GM23338 (cell line): ENCODE results near the gene PICALM. TPM values are rescaled to one million over a fixed set of nuclear protein-coding genes. Genes with fewer than 3 reads are reported as not detected.

ENCODE experiments used
- ATAC-seq: fragments of 200-7000 bp; cut with Tn5 transposase; 3 replicates; pipeline ENCODE4 v1.9.1; 2020
- DNase-seq: peaks from one replicate; pipeline ENCODE4 v3.0.0-alpha.2; 2015; ENCODE audit warnings: low spot score
- H2AFZ ChIP-seq: fragments of 200-600 bp; sonication (generic); 2 replicates; pipeline ENCODE4 v1.8.0; 2016; ENCODE audit warnings: antibody characterized with exemption, mild to moderate bottlenecking, moderate library complexity
- H3F3A ChIP-seq: fragments of 200-600 bp; sonication (generic); replicated peaks from 2 replicates; pipeline ENCODE4 v1.8.0; 2017; ENCODE audit warnings: antibody characterized with exemption, mixed run types, low read depth
- H3K27ac ChIP-seq: fragments of 200-600 bp; sonication (generic); 2 replicates; pipeline ENCODE4 v1.6.1; 2016; ENCODE audit warnings: low read depth
- H3K27me3 ChIP-seq: fragments of 200-600 bp; sonication (generic); 2 replicates; pipeline ENCODE4 v1.8.0; 2016; ENCODE audit warnings: mild to moderate bottlenecking, mixed run types, moderate library complexity; ENCODE audit not compliant: insufficient read depth
- H3K36me3 ChIP-seq: fragments of 200-600 bp; sonication (generic); 2 replicates; pipeline ENCODE4 v1.8.0; 2016; ENCODE audit warnings: mild to moderate bottlenecking; ENCODE audit not compliant: insufficient read depth
- H3K4me1 ChIP-seq: fragments of 200-600 bp; sonication (generic); 2 replicates; pipeline ENCODE4 v1.8.0; 2016; ENCODE audit warnings: mild to moderate bottlenecking, moderate library complexity; ENCODE audit not compliant: insufficient read depth
- H3K4me2 ChIP-seq: fragments of 200-600 bp; sonication (generic); 2 replicates; pipeline ENCODE4 v1.7.1; 2017; ENCODE audit warnings: mixed run types
- H3K4me3 ChIP-seq: fragments of 200-600 bp; sonication (generic); 2 replicates; pipeline ENCODE4 v1.6.1; 2016; ENCODE audit warnings: mixed run types
- H3K79me2 ChIP-seq: fragments of 200-600 bp; sonication (generic); replicated peaks from 2 replicates; pipeline ENCODE4 v1.8.0; 2017; ENCODE audit warnings: mild to moderate bottlenecking; ENCODE audit not compliant: insufficient read depth
- H3K9me2 ChIP-seq: fragments of 200-600 bp; sonication (generic); 2 replicates; pipeline ENCODE4 v1.8.0; 2017; ENCODE audit not compliant: insufficient read depth
- H4K20me1 ChIP-seq: fragments of 200-600 bp; sonication (generic); replicated peaks from 2 replicates; pipeline ENCODE4 v1.8.0; 2017; ENCODE audit warnings: mild to moderate bottlenecking; ENCODE audit not compliant: insufficient read depth
- H3K27ac Mint-ChIP-seq: 2 replicates; pipeline ENCODE4 v1.8.0; 2020; ENCODE audit warnings: inconsistent platforms, mild to moderate bottlenecking, moderate library complexity, mixed read lengths
- H3K27me3 Mint-ChIP-seq: 3 replicates; pipeline ENCODE4 v1.8.0; 2022; ENCODE audit warnings: low read depth, mild to moderate bottlenecking, moderate library complexity, mixed read lengths, inconsistent platforms; ENCODE audit not compliant: insufficient read depth, poor library complexity
- H3K36me3 Mint-ChIP-seq: 3 replicates; pipeline ENCODE4 v1.8.0; 2021; ENCODE audit warnings: low read depth, mild to moderate bottlenecking, inconsistent platforms, moderate library complexity, mixed read lengths
- H3K4me1 Mint-ChIP-seq: 3 replicates; pipeline ENCODE4 v1.8.0; 2020; ENCODE audit warnings: mild to moderate bottlenecking, inconsistent platforms, mixed read lengths
- H3K4me3 Mint-ChIP-seq: 3 replicates; pipeline ENCODE4 v1.8.0; 2021; ENCODE audit warnings: moderate library complexity, mild to moderate bottlenecking, inconsistent platforms, mixed read lengths
- H3K9me3 Mint-ChIP-seq: 3 replicates; pipeline ENCODE4 v1.8.0; 2020; ENCODE audit warnings: moderate library complexity, mild to moderate bottlenecking, inconsistent platforms, mixed read lengths
- CREB1 ChIP-seq: fragments of 250-450 bp; sonication (Bioruptor Pico); IDR thresholded peaks from 2 replicates; pipeline ENCODE4 v1.5.0; 2020; ENCODE audit warnings: low read depth, mild to moderate bottlenecking, moderate library complexity
- EZH2 ChIP-seq: fragments of 200-600 bp; sonication (generic); IDR thresholded peaks from one replicate; pipeline ENCODE4 v1.8.0; 2017; ENCODE audit warnings: antibody characterized with exemption, mild to moderate bottlenecking, low read depth; ENCODE audit not compliant: unreplicated experiment
- EZH2phosphoT487 ChIP-seq: fragments of 200-600 bp; sonication (generic); IDR thresholded peaks from one replicate; pipeline ENCODE4 v1.8.1; 2018; ENCODE audit warnings: antibody characterized with exemption; ENCODE audit not compliant: unreplicated experiment
- JUNB ChIP-seq: IDR thresholded peaks from one replicate; pipeline ENCODE4 v1.6.1; 2016; ENCODE audit warnings: antibody characterized with exemption; ENCODE audit not compliant: unreplicated experiment
- POLR2AphosphoS5 ChIP-seq: IDR thresholded peaks from 2 replicates; pipeline ENCODE4 v1.6.1; 2016; ENCODE audit warnings: antibody characterized with exemption, low read depth
- ZNF114 ChIP-seq: fragments of 250-450 bp; sonication (Bioruptor Pico); IDR thresholded peaks from 2 replicates; pipeline ENCODE4 v1.5.0; 2020; ENCODE audit warnings: mild to moderate bottlenecking, moderate library complexity
- polyA plus RNA-seq: library from polyadenylated mRNA; unstranded; fragments of >200 nt; fragmentation: Nextera tagmentation; extraction: Ambion mirVana; gene quantifications from 2 replicates; pipeline ENCODE4 v1.2.1, GENCODE V29; 2016
- total RNA-seq: library from RNA; depleted of rRNA; stranded (reverse); fragments of >200 nt; shearing (Covaris generic); gene quantifications from 2 replicates; pipeline ENCODE4 v1.2.3, GENCODE V29; 2014
- TF ChIP-seq, protein P1 (sequence below): fragments of 250-450 bp; sonication (Bioruptor Pico); IDR thresholded peaks from 2 replicates; pipeline ENCODE4 v1.5.0; 2020; ENCODE audit warnings: mild to moderate bottlenecking, moderate library complexity
- TF ChIP-seq, protein P2 (sequence below): IDR thresholded peaks from 2 replicates; pipeline ENCODE4 v1.6.1; 2016; ENCODE audit warnings: antibody characterized with exemption

The PICALM gene
- total and polyA plus RNA-seq, 2 experiments from 2014 or later, result 27.9 to 134 TPM

DNA sequence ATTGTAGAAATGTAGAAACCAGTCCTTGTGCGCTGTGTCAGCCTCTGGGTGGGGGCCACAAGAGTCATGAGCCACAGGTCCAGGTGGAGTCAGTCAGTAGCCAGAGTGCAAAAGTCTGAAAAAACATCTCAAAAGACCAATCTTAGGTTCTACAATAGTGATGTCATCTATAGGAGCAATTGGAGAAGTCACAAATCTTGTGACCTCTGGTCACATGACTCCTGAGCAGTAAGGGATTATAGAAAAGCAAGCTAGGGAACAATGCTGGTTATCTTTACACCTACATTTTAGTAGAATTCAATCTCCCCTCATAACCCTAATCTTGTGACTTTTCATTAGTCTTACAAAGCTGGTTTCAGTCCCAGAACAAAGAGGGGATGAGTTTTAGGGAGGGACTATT, 131.0 kb downstream of the PICALM start:
- H3K27ac ChIP-seq, result no peak overlapping the region

GRCh38 chr11:85935751-85936150, 133.1 kb downstream of the PICALM start:
- no peak overlapping the region for H3K27ac Mint-ChIP-seq
- no peaks in the 10 kb centered on the region for H4K20me1 ChIP-seq
- peaks cover 10% of the 10 kb centered on the region for H3K36me3 Mint-ChIP-seq
- no peaks in the 10 kb centered on the region; the same call in 1 of the 2 replicates for H3K9me2 ChIP-seq
- H3K4me2 ChIP-seq, result no peak overlapping the region
- no peaks in the 10 kb centered on the region for H3F3A ChIP-seq
- no peak for TF ChIP-seq JUNB
- no peak for TF ChIP-seq CREB1 (CRISPR knock-in tag)
- TF ChIP-seq EZH2phosphoT487, result no peak
- no peak for TF ChIP-seq EZH2
- no peak for TF ChIP-seq POLR2AphosphoS5
- ATAC-seq (no peak), DNase-seq (no peak)
- peaks cover 46% of the 10 kb centered on the region for H3K27me3 ChIP-seq
- no peaks in the 10 kb centered on the region for H3K79me2 ChIP-seq
- H3K36me3 ChIP-seq, result no peaks in the 10 kb centered on the region
- no peak overlapping the region for H3K4me3 Mint-ChIP-seq
- no peaks in the 10 kb centered on the region; the same call in 2 of the 3 replicates for H3K4me1 Mint-ChIP-seq
- H2AFZ ChIP-seq, result no peak overlapping the region
- H3K4me3 ChIP-seq, result no peak overlapping the region
- no peaks in the 10 kb centered on the region for H3K4me1 ChIP-seq
- H3K27me3 Mint-ChIP-seq, result peaks cover 7% of the 10 kb centered on the region
- no peak overlapping the region for H3K27ac ChIP-seq
- H3K9me3 Mint-ChIP-seq, result peaks cover 9% of the 10 kb centered on the region

More for the DNA sequence above, 131.0 kb downstream of the PICALM start:
- Histone ChIP-seq H3K4me1 (no peaks in the 10 kb centered on the region), H3K36me3 (no peaks in the 10 kb centered on the region), H3K79me2 (no peaks in the 10 kb centered on the region), H3K4me2 (no peak overlapping the region), H3K9me2 (no peaks in the 10 kb centered on the region; the same call in 1 of the 2 replicates), H4K20me1 (no peaks in the 10 kb centered on the region), H3K27me3 (peaks cover 29% of the 10 kb centered on the region), H3F3A (no peaks in the 10 kb centered on the region), H2AFZ (no peak overlapping the region), H3K4me3 (no peak overlapping the region)
- H3K36me3 Mint-ChIP-seq, result peaks cover 10% of the 10 kb centered on the region
- ATAC-seq (no peak), DNase-seq (no peak)
- peaks cover 7% of the 10 kb centered on the region for H3K27me3 Mint-ChIP-seq
- no peak for TF ChIP-seq ZNF114 (CRISPR knock-in tag)
- no peak for TF ChIP-seq EZH2phosphoT487
- H3K4me3 Mint-ChIP-seq, result no peak overlapping the region
- H3K27ac Mint-ChIP-seq, result no peak overlapping the region
- H3K4me1 Mint-ChIP-seq, result no peaks in the 10 kb centered on the region; the same call in 2 of the 3 replicates
- H3K9me3 Mint-ChIP-seq, result peaks cover 9% of the 10 kb centered on the region

DNA sequence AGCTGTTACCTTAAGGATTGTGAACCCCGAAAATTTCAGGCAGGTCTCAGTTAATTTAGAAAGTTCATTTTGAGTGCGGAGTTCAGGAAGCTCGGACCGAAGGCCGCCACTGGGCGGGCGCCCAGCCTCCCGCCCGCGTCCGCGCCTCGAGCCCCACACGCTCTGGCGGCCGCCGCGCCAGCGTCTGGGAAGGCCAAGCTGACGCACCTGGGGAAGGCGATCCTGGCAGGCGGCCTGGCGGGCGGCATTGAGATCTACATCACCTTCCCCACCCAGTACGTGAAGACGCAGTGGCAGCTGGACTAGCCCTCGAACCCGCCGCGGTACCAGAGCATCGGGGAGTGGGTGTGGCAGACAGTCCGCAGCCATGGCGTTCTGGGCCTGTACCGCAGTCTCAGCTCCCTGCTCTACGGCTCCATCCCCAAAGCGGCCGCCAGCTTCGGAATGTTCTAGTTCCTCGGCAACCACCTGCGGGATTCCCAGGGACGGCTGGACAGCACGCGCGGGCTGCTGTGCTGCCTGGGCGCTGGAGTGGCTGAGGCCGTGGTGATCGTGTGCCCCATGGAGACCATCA, 134.2 kb downstream of the PICALM start:
- Histone ChIP-seq H2AFZ (peak overlapping the region; percentile 94), H3F3A (no peaks in the 10 kb centered on the region), H3K36me3 (no peaks in the 10 kb centered on the region), H3K9me2 (no peaks in the 10 kb centered on the region; the same call in 1 of the 2 replicates), H3K27ac (no peak overlapping the region), H3K27me3 (peaks cover 48% of the 10 kb centered on the region), H3K4me2 (peak overlapping the region; percentile 64), H3K4me1 (no peaks in the 10 kb centered on the region), H3K79me2 (no peaks in the 10 kb centered on the region), H4K20me1 (no peaks in the 10 kb centered on the region), H3K4me3 (peak overlapping the region; percentile 49)
- Mint-ChIP-seq H3K4me3 (no peak overlapping the region), H3K4me1 (no peaks in the 10 kb centered on the region; the same call in 2 of the 3 replicates), H3K27me3 (peaks cover 7% of the 10 kb centered on the region), H3K27ac (no peak overlapping the region), H3K9me3 (peaks cover 12% of the 10 kb centered on the region), H3K36me3 (peaks cover 10% of the 10 kb centered on the region)
- ATAC-seq (peak; percentile 88), DNase-seq (peak; percentile 74)
- no peak for TF ChIP-seq EZH2
- TF ChIP-seq, protein P1, sequence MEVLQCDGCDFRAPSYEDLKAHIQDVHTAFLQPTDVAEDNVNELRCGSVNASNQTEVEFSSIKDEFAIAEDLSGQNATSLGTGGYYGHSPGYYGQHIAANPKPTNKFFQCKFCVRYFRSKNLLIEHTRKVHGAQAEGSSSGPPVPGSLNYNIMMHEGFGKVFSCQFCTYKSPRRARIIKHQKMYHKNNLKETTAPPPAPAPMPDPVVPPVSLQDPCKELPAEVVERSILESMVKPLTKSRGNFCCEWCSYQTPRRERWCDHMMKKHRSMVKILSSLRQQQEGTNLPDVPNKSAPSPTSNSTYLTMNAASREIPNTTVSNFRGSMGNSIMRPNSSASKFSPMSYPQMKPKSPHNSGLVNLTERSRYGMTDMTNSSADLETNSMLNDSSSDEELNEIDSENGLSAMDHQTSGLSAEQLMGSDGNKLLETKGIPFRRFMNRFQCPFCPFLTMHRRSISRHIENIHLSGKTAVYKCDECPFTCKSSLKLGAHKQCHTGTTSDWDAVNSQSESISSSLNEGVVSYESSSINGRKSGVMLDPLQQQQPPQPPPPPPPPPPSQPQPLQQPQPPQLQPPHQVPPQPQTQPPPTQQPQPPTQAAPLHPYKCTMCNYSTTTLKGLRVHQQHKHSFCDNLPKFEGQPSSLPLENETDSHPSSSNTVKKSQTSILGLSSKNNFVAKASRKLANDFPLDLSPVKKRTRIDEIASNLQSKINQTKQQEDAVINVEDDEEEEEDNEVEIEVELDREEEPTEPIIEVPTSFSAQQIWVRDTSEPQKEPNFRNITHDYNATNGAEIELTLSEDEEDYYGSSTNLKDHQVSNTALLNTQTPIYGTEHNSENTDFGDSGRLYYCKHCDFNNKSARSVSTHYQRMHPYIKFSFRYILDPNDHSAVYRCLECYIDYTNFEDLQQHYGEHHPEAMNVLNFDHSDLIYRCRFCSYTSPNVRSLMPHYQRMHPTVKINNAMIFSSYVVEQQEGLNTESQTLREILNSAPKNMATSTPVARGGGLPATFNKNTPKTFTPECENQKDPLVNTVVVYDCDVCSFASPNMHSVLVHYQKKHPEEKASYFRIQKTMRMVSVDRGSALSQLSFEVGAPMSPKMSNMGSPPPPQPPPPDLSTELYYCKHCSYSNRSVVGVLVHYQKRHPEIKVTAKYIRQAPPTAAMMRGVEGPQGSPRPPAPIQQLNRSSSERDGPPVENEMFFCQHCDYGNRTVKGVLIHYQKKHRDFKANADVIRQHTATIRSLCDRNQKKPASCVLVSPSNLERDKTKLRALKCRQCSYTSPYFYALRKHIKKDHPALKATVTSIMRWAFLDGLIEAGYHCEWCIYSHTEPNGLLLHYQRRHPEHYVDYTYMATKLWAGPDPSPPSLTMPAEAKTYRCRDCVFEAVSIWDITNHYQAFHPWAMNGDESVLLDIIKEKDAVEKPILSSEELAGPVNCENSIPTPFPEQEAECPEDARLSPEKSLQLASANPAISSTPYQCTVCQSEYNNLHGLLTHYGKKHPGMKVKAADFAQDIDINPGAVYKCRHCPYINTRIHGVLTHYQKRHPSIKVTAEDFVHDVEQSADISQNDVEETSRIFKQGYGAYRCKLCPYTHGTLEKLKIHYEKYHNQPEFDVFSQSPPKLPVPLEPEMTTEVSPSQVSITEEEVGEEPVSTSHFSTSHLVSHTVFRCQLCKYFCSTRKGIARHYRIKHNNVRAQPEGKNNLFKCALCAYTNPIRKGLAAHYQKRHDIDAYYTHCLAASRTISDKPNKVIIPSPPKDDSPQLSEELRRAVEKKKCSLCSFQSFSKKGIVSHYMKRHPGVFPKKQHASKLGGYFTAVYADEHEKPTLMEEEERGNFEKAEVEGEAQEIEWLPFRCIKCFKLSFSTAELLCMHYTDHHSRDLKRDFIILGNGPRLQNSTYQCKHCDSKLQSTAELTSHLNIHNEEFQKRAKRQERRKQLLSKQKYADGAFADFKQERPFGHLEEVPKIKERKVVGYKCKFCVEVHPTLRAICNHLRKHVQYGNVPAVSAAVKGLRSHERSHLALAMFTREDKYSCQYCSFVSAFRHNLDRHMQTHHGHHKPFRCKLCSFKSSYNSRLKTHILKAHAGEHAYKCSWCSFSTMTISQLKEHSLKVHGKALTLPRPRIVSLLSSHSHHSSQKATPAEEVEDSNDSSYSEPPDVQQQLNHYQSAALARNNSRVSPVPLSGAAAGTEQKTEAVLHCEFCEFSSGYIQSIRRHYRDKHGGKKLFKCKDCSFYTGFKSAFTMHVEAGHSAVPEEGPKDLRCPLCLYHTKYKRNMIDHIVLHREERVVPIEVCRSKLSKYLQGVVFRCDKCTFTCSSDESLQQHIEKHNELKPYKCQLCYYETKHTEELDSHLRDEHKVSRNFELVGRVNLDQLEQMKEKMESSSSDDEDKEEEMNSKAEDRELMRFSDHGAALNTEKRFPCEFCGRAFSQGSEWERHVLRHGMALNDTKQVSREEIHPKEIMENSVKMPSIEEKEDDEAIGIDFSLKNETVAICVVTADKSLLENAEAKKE (CRISPR knock-in tag), result no peak
- TF ChIP-seq, protein P2, sequence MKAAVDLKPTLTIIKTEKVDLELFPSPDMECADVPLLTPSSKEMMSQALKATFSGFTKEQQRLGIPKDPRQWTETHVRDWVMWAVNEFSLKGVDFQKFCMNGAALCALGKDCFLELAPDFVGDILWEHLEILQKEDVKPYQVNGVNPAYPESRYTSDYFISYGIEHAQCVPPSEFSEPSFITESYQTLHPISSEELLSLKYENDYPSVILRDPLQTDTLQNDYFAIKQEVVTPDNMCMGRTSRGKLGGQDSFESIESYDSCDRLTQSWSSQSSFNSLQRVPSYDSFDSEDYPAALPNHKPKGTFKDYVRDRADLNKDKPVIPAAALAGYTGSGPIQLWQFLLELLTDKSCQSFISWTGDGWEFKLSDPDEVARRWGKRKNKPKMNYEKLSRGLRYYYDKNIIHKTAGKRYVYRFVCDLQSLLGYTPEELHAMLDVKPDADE, result no peak
- no peak for TF ChIP-seq POLR2AphosphoS5
- no peak for TF ChIP-seq EZH2phosphoT487
- no peak for TF ChIP-seq ZNF114 (CRISPR knock-in tag)
